ENCODE results near the gene GULP1.

The GULP1 gene

DNA sequence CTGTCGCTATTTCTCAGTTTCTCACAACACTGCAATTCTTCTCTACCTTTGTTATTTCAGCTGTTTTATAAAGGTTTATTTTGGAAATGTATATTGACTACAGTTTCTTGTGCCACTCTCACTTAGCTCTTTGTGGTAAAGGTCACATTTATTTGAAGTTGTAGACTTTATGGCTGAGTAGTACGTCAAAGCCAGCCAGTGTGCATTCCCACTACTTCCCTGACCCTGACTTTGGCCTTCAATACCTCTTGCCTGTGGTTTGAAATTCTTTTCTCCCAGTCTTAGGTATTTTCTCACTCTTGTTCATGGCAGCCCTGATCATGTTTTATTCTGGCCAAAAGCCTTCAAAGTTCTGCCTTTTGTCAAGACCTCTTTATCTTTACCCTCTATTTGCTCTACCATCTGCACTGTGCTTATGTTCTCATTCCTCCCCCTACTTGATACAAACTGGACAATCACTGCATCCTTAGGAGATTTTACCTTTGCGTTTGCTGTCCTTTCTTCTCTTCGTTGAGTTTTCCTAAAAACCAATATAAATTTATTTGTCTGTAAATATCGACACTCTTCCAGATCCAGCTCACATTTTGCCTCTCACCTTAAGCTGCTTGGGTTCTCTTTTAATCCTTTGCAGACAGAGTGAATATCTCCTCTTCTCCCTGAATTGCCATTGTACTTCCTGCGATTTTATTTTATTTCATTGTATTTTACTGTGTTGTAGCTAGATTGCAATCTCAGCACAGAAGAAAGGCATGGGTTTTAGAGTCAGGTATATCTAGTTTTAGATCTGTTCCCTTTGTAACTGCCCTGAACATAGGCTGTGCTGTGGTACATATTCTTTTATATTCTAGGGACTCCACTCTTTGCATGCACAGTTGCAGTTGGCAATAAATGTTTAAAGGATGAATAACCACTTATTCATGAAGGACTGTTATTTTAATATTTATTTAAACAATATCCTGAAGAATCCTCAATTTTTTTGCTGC, 31.2 kb downstream of the GULP1 start:
- DNase-seq (ENCODE audit: low read depth), result no peak

DNA sequence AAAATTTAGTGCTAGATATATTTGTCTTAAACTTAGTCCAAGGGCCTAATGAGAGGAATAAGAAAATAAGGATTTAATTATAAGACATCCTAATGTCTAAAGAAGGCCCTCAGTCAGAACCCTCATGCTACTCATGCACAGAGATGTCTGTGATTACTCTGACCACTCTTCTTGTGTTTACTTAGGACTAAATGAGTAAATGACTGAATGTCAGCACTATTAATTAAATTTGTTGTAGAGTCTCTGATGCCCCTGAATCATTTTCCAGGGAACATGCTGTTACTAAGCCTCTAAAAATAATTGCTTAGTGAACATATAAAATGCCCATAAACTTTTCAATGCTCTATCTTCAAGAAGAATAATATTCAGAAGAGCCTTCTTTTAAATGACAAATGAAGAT, 32.4 kb downstream of the GULP1 start:
- no peak for DNase-seq (ENCODE audit: low read depth)

DNA sequence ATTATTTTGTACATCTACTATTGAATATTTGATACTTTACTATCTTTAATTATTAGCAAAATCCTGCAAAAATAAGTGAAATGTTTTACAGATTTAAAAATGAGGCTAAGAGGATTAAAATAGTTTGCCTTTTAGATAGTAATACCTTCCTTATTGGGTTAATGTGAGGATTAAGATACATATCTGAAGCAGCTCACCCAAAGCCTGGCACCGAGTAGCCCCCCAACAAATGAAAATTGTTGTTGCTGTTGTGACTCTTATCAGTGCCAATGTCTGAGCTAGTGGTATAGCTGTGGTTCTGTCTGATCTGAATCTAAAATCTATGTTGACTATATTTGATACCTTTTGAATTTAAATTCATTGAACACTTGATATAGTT, 34.6 kb downstream of the GULP1 start:
- DNase-seq (ENCODE audit: low read depth), result no peak

DNA sequence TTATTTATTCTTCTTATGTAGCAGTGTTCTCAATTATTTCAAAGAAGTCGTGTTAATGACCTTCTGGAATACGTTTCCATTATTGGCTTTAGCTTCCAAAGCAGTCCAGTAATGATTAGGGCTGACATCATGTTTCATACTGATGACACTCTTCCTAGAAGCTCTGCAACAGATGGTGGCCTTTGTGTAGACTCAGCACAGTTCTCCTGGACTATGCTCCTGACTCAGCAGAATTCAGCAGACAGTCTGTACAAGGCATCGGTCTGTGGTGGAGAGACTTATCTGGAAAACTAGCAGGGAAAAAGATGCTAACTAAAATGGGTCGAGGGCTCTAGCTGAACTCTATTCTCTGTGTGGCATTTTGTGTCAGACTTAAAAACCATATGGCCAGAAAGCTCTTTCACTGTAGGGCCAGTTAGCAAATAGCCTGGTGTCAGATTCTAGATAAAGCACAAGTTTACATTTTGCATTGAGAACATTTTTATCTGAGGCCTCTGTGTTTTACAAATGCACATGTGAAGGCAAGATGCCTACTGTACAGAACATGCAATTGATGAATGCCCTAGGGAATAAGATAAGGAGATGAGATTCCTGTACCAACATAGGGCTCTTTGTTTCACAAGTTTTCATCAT, 35.1 kb downstream of the GULP1 start:
- DNase-seq (ENCODE audit: low read depth), result no peak

DNA sequence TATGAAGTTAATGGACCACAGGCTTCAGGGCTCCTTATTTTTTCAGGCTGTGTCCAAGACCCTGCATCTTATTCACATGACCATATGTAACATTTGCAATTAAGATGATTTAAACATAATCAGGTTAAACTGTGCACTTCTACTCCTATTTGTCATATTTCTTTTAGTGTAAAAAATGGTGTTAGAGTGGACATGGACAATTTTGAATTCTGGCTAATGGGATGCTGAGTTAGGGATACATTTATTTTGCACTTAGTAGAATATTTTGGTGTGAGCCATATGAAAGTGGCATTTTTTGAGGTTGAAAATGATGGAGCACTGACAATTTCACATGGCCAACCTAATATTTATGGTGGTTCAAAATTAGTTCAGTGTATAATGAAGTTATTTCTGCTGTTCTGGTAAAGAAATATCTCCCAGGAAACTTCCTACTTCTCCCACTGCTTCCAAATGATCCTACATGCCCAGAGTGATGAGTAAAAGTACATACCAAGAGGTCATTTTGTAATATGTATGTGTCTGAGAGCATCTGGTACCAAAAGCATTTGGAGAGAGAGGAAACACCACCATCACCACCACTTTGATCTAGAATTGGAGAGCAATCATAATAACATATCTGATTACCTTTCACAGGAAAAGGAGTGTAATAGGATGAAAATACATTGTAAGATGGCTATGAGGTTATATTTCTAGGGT, 36.0 kb downstream of the GULP1 start:
- DNase-seq (ENCODE audit: low read depth), result no peak

DNA sequence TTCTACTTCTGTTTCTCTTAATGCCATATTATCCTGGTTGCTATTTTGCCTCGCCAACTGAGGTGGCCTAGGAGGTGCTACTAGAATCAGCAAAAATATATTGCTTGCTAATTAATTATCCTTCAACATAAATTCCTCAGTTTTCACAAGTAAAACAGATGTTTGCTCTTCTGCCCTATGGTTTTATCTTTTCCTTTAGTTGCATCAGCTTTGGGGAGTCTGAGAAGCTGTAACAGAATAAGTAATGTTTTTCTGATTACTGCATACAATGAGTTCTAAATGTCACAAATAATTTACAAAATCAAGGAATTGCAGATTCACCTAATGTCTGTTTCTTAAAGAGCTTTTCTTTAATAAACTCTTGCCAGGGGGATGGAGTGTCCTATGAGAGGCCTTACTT, 36.7 kb downstream of the GULP1 start:
- DNase-seq (ENCODE audit: low read depth), result no peak

DNA sequence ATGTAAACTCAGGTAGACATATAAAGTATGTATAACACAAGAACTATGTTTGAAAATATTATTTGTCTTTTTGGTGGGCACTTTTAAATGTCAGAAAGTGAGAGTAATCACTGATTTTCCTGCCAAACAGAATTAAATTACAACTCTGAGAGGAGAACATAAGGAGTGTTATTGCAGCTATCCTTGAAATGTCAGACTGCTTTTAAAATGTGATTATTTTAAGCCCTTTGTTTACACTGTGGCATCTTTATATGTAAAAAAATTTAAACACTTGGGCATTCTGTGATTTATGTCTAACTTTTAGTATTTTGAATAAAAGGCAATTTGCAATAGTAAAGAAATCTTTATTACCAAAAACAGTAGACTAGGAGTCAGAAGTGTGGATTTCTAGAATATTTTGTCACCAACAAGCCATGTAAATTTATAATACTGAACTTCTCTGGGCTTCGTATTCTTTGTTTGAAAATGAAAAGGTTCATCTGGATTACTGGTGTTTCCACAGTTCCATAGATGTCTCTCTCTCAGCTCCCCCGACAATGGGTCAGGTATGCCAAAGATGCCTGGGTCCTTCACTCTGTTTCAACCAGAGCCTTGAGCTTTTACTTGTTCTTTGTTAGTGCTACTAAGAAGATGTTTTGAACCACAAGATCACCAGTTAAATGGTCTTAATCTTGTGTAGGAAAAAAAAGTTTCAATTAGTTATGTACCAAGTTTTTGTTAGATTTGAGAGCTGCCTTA, 38.8 kb downstream of the GULP1 start:
- no peak for DNase-seq (ENCODE audit: low read depth)

DNA sequence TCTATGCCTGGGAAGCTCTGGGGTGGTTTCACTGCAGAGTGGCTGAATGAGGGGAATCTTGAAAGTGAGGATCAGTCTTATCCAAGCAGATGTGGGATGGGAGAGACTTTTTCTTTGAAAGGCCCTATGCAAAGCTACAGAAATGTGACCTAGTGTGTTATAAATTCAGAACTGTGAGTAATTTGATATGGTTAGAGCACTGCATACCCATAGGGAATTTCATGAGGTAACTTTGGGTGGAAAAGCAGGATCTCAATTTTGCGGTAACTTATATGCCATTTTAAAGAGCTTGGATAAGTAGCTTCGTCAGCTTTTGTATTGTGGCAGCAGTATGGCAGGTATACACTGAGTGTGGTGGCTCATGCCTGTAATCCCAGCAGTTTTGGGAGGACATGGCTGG, 40.9 kb downstream of the GULP1 start:
- no peak for DNase-seq (ENCODE audit: low read depth)

DNA sequence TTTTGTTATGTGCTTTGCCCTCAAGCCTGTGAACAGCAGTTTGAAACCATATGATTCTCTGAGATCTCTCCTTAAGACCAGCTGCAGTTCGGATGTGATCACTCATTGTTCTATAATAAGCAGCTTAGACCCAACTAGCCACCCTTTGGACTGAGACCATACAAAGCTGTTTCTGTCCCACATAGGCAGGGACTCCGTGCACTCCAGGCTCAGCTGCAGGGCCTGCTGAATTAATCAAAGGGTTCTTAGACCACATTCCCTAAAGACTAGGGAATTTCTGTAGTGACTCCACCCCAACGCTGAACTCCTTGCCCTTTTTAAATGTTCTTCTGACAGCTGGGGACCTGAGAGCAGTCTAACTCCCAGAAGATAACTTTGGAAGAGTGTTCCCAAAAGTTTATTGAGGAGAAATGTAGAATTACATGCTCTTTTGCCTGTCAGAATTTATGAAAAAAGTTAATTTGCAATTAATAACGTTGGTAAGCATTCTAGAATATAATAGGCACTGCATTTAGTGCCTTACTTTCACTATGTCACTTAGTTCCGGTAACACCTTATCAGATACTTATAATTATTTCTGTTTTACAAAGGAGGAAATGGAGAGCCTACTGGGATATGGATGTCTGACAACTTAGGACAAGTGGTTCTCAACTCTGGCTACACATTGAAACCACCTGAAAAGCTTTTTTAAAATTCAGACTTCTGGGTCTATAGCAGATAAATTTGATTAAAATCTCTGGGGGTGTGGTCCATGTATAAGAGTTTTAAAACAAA, 42.3 kb downstream of the GULP1 start:
- no peak for DNase-seq (ENCODE audit: low read depth)

DNA sequence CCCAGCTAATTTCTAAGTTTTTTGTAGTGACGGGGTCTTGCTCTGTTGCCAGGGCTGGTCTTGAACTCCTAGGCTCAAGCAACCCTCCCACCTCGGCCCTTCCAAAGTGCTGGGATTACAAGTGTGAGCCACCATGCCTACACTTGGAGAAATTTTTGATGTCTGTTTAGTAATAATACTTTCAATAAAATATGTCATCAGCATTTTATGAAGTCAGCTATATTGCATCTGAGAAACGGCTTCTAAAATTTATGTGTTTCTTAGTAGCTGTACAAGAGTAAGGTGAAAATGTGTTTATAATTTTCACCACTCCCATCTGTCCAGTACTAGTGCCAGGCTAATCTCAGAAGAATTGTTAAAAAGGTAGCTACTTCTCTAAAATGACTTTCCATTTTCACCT, 46.8 kb downstream of the GULP1 start:
- DNase-seq (ENCODE audit: low read depth), result no peak

DNA sequence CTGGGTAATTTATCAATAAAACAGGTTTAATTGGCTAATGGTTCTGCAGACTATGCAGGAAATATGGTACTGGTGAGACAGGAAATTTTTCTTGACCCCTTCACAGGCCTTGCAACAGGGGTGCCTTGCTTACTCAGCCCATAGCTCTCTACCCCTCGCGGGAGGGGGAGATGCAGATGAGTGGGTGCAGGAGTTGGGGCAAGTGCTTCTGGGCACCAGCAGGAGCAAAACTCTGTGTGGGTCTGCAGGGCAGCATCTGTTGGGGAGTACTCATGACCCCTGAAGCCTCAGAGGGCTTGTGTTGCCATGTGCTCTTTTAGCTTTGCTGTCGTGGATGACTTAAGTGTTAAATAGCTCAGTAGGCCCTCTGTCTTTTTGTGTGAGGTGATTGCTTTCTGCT, 48.6 kb downstream of the GULP1 start:
- no peak for DNase-seq (ENCODE audit: low read depth)

DNA sequence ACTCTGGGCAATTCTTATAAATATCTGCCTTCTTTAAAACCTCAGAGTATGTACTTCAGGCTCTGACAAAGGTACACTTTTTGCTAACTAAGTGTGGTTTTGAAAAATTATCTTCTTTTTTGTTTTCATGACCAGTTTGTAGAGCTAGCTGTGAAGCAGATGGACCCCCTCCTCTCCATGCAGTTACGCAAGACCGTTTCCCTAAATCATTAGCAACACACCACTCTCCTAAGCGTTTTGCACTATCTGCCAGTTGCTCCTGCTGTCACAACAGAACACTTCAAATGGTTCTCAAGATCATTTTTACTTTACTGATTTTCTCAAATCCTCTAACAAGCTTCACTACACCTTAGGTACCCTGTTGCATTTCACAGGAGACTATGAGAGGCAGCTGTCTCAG, 53.3 kb downstream of the GULP1 start:
- DNase-seq (ENCODE audit: low read depth), result no peak

DNA sequence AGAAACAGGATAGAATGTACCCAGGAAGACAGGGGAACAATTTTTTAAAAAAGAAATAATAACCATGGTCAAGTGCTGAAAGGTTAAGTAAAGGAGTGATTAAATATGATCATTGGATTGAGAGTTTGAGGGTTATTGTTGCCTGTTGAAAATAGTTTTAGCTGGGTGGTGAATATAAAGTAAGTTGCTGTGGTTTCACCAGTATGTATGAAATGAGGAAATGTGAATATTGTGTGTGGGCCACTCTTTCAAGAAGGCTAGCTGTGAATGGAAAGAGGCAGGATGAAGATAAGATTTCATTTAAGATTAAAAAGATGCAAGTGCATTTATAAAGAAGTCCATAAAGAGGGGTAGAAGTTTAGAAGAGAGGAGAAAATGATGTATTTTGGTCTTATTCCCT, 53.8 kb downstream of the GULP1 start:
- no peak for DNase-seq (ENCODE audit: low read depth)

DNA sequence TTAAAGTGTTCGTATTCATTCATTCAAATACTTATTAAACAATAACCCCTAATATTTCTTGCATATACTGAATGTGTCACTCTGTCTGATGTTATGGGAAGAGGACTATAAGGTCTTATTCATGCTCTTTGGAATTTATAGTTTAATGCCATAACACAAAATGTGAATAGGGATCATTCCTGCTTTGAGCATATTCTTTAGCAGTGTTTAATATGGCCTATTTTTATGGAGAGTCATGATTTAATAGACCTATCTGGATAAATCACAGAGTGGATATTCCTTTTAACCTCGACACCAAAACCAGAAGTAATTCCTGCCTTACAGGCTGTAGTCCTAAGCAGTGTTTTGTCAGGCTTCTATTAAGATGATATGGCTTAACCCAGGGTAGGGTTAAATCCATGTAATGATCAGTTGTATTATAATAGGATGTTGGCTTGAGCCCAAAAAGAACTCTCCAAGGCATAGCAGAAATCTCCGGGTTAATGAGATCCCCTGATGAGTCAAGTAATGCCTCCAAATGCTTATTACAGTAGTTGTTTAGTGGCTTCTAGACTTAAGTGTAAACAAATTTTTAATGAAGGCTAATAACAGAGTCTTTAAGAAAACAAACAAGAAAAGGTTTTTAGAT, 54.3 kb downstream of the GULP1 start:
- no peak for DNase-seq (ENCODE audit: low read depth)

DNA sequence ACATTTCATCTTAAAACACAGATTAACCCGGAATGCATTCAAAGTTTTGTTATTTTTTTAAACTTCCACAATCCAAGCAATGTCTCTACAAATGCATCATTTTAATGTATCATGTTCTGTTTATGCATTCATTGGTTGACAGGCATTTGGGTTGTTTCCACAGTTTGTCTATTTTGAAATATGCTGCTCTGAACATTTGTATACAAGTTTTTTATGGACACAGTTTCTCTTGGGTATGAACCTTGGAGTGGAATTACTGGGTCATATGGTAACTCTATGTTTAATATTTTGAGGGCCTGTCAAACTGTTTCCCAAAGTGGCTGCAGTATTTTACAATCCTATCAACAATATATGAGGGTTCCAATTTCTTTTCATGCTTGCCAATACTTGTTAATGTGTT, 57.3 kb downstream of the GULP1 start:
- no peak for DNase-seq (ENCODE audit: low read depth)

DNA sequence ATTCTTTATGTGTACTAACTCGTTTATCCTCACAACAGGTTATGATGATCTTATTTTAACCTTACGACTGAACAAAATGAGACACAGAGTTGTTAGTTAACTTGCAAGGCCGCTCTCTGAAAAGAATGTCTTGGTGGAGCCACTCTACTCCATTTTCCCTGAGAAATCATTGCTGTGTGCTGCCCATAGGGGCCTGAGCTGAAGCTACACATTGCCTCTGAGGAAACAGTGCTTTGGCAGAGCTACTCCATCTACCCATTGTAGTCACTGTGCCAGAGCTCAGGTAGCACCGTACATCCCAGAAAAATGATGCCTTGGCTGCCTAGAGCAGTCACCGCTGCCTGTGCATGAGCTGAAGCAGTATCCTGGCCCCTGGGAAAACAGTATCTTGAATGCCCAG, 61.6 kb downstream of the GULP1 start:
- no peak for DNase-seq (ENCODE audit: low read depth)

DNA sequence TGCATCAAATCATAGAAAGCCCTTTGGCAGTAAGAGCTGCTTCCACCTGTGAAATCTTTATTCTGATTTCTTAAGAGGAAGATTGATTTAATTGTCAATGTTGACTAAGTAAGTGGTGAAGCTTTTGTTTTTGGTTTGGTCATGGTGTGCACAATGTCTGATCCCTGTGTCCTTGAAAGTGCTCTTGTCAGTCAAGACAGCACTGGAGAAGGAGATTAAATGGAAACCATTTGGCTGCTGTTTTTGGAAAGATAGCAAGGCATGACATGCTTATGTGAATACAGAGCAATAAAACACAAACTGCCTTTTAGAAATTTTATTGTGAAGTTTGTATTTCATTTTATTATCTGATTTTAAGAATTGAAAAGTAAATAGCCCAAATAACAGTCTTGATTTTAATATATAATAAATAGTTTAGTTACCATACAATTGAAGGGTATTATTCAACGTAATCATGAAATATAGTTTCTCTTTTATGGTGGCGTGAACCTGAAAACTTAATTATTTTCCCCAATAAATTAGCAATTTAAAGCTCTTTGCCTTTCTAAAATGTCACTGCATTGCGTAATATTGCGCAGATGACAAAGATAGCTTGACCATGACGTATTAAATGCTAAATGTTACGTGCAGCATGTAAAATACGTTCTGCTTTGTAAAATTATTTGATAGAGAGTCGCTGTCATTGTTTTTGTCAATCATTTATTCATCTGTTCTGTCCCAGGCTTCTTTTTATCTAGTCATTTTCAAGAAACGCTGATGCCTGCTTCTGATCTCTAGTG, 69.0 kb downstream of the GULP1 start:
- DNase-seq (ENCODE audit: low read depth), result no peak

DNA sequence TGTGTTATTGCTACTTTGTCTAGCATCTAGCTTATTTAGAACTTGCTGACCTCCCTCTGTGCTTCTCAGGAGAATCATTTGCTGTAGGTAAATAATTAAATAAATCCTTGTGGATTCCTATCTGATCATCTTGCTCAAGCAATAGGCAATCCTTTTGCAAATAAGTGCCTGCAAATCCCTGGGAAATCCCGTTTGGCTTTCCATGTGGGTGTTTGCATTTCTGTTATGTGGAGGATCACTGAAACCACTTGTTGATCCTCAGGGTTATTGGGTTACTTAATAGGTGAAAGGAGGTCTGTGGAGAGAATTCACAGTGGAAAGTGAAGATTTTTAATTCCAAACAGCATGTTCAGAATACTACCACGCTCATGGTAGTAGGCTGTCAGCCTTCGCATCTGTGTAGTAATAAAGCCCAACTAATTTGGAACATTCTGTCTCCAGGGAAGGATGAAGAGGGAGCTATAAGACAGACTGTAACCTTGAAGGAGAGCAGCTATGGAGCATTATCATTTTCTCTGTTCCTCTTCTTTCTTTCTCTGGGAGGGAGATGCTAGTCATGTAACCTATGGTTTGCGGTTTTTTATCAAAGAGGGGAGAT, 72.5 kb downstream of the GULP1 start:
- DNase-seq (ENCODE audit: low read depth), result no peak

DNA sequence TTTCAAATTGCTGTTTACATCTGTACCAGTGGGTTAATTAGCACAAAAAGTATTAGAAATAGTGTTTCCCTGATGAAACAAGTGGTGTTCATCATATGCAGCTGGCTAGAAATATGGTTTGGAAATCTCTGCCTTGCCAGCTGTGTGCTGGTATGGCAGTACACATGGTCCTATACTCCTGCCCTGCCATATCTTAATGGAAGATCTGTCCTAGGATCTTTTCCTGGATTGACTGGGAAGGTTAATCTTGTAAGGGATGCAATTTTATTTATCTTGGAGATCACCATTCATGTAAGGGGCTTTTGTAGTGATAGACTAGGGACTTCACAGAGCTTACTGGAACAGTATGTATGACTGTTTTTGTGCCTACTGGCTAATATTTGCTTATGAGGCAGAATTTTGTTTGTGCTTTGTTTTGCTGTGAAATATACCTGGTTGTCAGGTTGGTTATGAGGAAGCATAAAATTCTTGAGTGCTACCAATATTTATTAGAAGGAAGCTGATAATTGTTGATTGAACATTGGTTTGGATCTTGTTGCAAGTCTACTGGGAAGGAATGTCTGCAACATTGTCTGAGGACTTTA, 73.5 kb downstream of the GULP1 start:
- no peak for DNase-seq (ENCODE audit: low read depth)
